ENCODE data around the gene PRAMEF12.
"Not testable (repeated sequence)": the region's sequence is repeated elsewhere in the genome, so short reads cannot be mapped to it uniquely, and the experiment has no call there.

The PRAMEF12 gene

GRCh38 chr1:12773438-12773837 lies at the start of gene PRAMEF12:
Gene PRAMEF12, plus strand, starts transcription at chr1:12773738. Its CDS starts 1,130 bp downstream, at chr1:12774868.
- DNase-seq = no peak

DNA sequence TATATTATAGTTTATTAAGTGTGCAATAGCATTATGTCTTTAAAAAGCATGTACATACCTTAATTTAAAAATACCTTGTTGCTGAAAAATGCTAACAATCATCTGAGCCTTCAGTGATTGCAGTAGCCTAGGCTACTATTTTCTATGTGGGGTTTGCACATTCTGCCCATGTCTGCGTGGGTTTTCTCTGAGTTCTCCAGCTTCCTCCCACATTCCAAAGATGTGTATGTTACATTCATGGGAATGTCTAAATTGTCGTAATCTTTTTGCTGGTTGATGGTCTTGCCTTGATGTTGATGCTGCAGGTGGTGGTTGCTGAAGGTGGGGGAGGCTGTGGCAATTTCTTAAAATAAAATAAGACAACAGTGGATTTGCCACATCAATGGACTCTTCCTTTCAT lies 45.1 kb upstream of the PRAMEF12 start:
- no peak for DNase-seq

DNA sequence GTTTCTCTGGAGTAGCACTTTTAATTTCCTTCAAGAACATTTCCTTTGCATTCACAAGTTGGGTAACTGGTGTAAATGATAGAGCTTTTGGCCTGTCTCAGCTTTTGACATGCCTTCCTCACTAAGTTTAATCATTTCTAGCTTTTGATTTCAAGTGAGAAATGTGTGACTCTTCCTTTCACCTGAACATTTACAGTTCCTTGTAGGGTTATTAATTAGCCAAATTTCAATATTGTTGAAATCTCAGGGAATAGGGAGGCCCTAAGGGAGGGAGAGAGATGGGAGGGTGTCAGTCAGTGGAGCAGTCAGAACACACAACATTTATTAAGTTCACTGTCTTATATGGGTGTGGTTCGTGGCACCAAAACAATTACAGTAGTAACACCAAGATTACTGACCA lies 43.4 kb upstream of the PRAMEF12 start:
- no peak for DNase-seq

DNA sequence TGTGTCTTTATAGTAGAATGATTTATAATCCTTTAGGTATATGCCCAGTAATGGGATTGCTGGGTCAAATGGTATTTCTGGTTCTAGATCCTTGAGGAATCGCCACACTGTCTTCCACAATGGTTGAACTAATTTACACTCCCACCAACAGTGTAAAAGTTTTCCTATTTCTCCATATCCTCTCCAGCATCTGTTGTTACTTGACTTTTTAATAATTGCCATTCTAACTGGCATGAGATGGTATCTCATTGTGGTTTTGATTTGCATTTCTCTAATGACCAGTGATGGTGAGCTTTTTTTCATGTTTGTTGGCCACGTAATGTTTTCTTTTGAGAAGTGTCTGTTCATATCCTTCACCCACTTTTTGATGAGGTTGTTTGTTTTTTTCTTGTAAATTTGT lies 42.5 kb upstream of the PRAMEF12 start:
- not testable (repeated sequence) for DNase-seq

- no peak for DNase-seq
These were observed 38.9 kb upstream of the PRAMEF12 start for GRCh38 chr1:12734651-12735050.

GRCh38 chr1:12738934-12739333 lies 34.6 kb upstream of the PRAMEF12 start:
- DNase-seq = no peak

- no peak for DNase-seq
These were observed 33.9 kb upstream of the PRAMEF12 start for GRCh38 chr1:12739613-12740012.

GRCh38 chr1:12741946-12742345 lies 31.6 kb upstream of the PRAMEF12 start:
- DNase-seq = no peak

GRCh38 chr1:12745126-12745991 lies 28.2 kb upstream of the PRAMEF12 start:
- no peak for DNase-seq

DNA sequence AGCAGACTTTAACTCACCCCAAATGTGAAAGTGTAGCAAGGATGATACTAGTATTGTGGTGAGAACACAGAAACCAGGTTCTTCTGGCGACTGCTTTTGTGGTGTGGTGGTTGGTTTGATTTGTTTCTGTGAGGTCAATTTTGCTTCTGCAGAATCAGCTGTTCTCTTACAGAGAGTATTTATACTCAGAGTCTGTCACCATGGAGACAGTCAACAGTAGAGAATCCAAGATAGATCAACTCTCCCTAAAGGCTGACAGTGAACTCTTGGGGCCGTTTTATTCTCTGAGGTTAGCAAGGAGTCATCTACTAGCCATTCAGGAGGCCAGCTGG lies 27.6 kb upstream of the PRAMEF12 start, which contains the start of gene CFAP107:
TSS of gene CFAP107 (plus strand) at position 209 of the 332 bp plus-strand sequence. CDS start 231 bp downstream, outside the sequence.
- DNase-seq = no peak

GRCh38 chr1:12748778-12749355 lies 24.7 kb upstream of the PRAMEF12 start:
- no peak for DNase-seq

- no peak for DNase-seq
These were observed 18.8 kb upstream of the PRAMEF12 start for GRCh38 chr1:12754738-12755137.

- DNase-seq = no peak
These were observed 17.3 kb upstream of the PRAMEF12 start for GRCh38 chr1:12756273-12756672.

DNA sequence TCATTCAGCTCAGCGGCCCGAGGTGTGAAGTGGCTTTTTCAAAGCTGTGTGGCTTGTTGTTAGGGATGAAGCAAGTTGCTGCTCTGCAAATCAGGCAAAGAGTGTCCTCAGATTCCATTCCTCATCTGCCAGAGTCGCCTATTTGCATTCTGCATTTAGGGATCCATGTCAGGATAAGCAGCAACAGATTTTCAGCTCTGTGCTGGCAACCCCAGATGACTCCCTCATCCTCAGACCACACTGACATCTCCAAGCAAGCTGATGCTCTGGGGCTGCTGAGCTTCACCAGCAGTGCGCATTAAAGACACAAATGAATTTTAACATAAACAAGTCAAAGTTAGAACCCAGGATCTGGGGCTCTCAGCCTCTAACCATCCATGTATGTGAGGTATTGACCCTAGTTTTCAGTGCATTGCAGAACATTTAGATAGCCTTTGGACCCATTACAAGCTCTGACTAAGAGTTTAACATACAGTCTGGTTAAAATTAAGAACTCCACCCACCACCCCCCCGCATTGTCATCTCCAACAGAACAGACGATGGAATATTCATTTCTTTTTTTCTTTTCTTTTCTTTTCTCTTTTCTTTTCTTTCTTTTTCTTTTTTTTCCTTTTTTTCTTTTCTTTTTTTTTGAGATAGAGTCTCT lies 16.6 kb upstream of the PRAMEF12 start:
- no peak for DNase-seq

- DNase-seq = no peak
These were observed 15.7 kb upstream of the PRAMEF12 start for GRCh38 chr1:12757836-12758235.

DNA sequence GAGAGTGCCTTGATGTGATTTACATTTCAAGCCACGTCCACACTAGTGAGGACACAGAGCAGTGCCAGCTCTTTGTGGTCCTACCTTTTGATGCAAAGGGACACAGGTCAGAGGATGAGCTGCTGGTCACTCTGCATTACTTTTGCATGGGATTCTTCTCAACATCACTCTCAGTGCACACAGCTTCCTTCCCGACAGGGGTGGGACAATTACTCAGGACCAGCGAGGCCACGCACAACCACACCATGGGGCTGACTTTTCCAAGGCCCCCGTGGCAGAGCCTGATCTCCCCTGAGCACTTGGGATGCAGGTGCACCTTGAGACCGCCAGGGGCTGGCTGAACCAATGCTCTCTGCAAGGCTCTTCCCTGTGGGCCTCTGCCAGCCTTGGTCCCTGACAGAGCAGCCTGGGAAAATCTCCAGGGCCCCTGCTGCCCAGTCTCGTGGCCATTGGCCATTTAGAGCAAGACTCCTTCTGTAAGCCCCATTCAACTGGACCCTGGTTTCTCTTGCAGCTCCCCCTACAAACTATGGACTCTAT lies 13.2 kb upstream of the PRAMEF12 start:
- no peak for DNase-seq

DNA sequence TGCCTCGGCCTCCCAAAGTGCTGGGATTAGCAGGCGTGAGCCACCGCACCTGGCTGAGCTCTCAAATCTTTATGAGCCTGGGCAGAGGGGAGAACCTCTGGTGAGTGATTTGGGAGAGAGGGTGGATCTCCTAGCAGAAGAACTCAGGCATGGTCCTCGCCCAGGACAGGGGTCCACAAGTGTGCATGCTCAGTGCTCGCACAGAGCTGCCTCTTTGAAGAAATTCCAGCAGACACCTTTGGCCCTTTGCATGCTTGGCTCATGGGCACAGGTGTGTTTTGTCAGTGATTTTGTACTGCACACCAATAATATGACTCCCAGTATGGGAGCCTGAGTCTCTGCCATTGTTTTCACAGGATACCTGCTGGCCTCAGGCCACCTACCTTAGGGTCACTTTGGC lies 11.8 kb upstream of the PRAMEF12 start:
- no peak for DNase-seq

DNA sequence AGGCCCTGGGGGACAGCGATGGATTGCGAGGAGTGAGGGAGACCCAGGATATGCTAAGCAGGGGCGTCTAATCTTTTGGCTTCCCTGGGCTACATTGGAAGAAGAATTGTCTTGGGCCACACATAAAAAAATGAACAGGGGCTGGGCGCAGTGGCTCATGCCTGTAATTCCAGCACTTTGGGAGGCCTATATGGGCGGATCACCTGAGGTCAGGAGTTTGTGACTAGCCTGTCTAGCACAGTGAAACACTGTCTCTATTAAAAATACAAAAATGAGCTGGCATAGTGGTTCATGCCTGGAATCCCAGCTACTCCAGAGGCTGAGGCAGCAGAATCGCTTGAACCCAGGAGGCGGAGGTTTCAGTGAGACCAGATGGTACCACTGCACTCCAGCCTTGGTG lies 10.8 kb upstream of the PRAMEF12 start:
- no peak for DNase-seq

DNA sequence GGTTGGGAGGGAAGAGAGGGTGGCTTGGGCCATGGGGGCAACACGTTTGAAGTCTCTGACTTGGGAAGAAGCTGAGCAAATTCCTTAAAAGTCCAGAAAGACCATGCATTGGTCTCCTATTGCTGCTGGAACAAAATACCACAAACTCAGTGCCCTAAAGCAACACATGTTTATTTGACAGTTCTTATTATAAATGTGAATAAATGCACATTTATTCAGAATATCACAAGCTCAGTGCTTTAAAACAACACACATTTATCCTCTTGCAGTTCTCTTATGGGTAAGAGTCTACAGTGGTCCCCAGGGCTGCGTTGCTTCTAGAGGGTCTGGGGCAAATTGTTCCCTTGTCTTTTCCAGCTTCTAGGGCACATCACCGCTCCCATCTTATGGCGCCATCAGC lies 10.1 kb upstream of the PRAMEF12 start:
- DNase-seq = no peak

DNA sequence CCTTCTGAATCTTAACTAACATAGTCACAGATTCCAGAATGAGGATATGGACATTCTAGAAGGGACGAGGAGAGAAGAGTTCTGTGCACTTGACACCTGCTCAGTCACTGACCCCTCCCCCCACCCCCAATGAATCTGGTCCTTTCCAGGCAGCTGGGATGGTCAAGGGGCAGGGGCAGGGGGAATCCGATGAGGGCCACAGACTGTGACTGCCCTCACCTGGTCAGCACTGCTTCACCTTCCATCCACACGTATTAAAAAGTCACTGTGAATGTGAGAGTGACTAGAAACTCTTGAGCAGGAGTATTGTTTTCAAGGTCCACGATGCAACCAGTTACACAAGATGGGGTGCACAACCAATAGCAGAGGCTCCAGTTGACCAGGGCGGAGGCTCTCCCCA lies 9.5 kb upstream of the PRAMEF12 start:
- no peak for DNase-seq

GRCh38 chr1:12769031-12769430 lies 4.5 kb upstream of the PRAMEF12 start:
- DNase-seq = no peak

- DNase-seq = no peak
These were observed 3.5 kb upstream of the PRAMEF12 start for GRCh38 chr1:12769976-12770505.

- no peak for DNase-seq
These were observed 2.9 kb upstream of the PRAMEF12 start for GRCh38 chr1:12770620-12771019.

GRCh38 chr1:12771186-12771585 lies 2.4 kb upstream of the PRAMEF12 start:
- no peak for DNase-seq
